ENCODE measurements around the gene CYFIP2. TPM values are rescaled to one million over a fixed set of nuclear protein-coding genes. Genes with fewer than 3 reads are reported as not detected.

The CYFIP2 gene
- total RNA-seq, 2 experiments from 2014 or later: 271 to 287 TPM

DNA sequence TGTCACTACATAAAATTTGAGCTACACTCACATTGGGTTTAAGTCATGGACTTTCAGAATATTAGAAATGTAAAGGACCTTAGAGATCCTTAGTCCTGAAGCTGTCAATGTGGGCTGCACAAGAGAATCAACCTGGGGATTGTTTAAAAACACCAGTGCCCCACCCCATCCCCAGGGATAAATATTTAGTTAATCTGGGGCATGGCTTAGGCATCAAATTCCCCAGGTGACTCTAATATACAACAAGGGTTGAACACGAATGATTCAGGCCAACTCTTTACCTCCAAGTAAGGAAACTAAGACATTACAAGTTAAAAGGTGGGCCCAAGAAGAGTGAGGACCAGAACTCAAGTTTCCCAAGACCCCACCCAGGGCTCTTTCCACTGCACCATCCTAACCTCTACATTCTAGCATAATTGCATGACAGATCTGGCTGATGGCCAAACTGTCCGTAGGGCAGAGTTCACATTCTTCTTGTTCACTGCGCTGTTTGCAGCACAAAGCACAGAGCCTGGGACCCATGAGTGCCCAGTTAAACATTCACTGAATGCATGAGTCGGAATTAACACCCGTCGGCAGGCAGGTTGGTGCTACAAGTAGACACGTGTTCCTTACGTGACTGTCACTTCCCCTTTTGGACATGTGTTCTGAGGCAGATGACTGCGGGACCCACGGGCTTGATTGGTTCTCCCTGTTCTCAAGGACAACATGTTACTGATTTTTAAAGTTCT lies 25.2 kb downstream of the CYFIP2 start:
- H3K9me3 ChIP-seq (ENCODE audit: control insufficient read depth in 1 of 2, insufficient read depth in 1 of 2, low read length in 2 of 2): no peaks in the 10 kb centered on the region
- peak overlapping the region in 1 of 2 donors; percentile 29 for H3K27ac ChIP-seq (ENCODE audit: low read depth in 1 of 2, low read length in 2 of 2)
- no peaks in the 10 kb centered on the region for H3K27me3 ChIP-seq (ENCODE audit: control insufficient read depth in 1 of 2, insufficient read depth in 2 of 2, low read length in 2 of 2)
- DNase-seq (peak in 3 of 14 experiments; percentile 23 to 56 (median 38)), ATAC-seq (ENCODE audit: poor library complexity) (no peak)
- Mint-ChIP-seq H3K27ac (peak overlapping the region; percentile 87), H3K36me3 (ENCODE audit: low read depth) (peaks cover 97% of the 10 kb centered on the region), H3K9me3 (no peaks in the 10 kb centered on the region), H3K4me1 (ENCODE audit: low read depth) (peaks cover 75% of the 10 kb centered on the region), H3K4me3 (no peak overlapping the region), H3K27me3 (no peaks in the 10 kb centered on the region)
- intact Hi-C loops (cut with DNase I, micrococcal nuclease): no loop called here
- H3K4me1 ChIP-seq (ENCODE audit: insufficient read depth, low read length): peaks cover 48% of the 10 kb centered on the region
- TF ChIP-seq, protein P1, sequence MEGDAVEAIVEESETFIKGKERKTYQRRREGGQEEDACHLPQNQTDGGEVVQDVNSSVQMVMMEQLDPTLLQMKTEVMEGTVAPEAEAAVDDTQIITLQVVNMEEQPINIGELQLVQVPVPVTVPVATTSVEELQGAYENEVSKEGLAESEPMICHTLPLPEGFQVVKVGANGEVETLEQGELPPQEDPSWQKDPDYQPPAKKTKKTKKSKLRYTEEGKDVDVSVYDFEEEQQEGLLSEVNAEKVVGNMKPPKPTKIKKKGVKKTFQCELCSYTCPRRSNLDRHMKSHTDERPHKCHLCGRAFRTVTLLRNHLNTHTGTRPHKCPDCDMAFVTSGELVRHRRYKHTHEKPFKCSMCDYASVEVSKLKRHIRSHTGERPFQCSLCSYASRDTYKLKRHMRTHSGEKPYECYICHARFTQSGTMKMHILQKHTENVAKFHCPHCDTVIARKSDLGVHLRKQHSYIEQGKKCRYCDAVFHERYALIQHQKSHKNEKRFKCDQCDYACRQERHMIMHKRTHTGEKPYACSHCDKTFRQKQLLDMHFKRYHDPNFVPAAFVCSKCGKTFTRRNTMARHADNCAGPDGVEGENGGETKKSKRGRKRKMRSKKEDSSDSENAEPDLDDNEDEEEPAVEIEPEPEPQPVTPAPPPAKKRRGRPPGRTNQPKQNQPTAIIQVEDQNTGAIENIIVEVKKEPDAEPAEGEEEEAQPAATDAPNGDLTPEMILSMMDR (IDR thresholded peaks at IDR 0.05): no peak
- ChIA-PET POLR2A (interaction anchor here (1.0 to 6.4 kb wide), 3 partner anchors 13 to 100 kb away, joined by 3 to 48 read pairs (median 9); no protein-coding TSS in a partner anchor), CTCF (no interaction called here)
- no peak overlapping the region for H3K4me3 ChIP-seq (ENCODE audit: low read length)
- peaks cover 98% of the 10 kb centered on the region for H3K36me3 ChIP-seq (ENCODE audit: insufficient read depth, low read length)

DNA sequence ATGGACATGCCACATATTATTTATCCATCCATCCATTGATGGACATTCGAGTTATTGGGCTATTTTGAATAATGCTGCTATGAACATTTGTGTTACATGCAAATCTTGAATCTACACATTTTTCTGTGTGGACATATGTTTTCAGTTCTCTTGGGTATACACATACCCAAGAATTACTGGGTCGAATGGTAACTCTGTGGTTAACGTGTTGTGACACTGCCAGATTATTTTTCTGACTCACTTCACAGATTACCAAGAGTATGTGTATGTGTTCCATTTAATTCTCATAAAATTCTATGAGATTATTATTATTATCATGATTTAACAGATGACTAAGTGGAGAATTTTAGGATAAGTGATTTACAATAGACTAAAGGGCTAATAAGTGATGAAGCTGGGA lies 26.7 kb downstream of the CYFIP2 start:
- Histone ChIP-seq H3K27me3 (ENCODE audit: control insufficient read depth in 1 of 2, insufficient read depth in 2 of 2, low read length in 2 of 2) (no peaks in the 10 kb centered on the region), H3K4me3 (ENCODE audit: low read length) (no peak overlapping the region), H3K4me1 (ENCODE audit: insufficient read depth, low read length) (peaks cover 40% of the 10 kb centered on the region), H3K27ac (ENCODE audit: low read depth in 1 of 2, low read length in 2 of 2) (no peak overlapping the region), H3K9me3 (ENCODE audit: control insufficient read depth in 1 of 2, insufficient read depth in 1 of 2, low read length in 2 of 2) (no peaks in the 10 kb centered on the region), H3K36me3 (ENCODE audit: insufficient read depth, low read length) (peaks cover 98% of the 10 kb centered on the region)
- Mint-ChIP-seq H3K27me3 (no peaks in the 10 kb centered on the region), H3K27ac (peak overlapping the region; percentile 54), H3K4me1 (ENCODE audit: low read depth) (peaks cover 74% of the 10 kb centered on the region), H3K36me3 (ENCODE audit: low read depth) (peaks cover 99% of the 10 kb centered on the region), H3K9me3 (no peaks in the 10 kb centered on the region), H3K4me3 (no peak overlapping the region)
- intact Hi-C loops (cut with DNase I, micrococcal nuclease): no loop called here
- ChIA-PET CTCF (no interaction called here), POLR2A (interaction anchor here (0.8 kb wide), 1 partner anchor 144 kb away, joined by 4 read pairs; no protein-coding TSS in a partner anchor)
- TF ChIP-seq, protein P1 (IDR thresholded peaks at IDR 0.05): no peak
- ATAC-seq (ENCODE audit: poor library complexity) (no peak), DNase-seq (no peak)

DNA sequence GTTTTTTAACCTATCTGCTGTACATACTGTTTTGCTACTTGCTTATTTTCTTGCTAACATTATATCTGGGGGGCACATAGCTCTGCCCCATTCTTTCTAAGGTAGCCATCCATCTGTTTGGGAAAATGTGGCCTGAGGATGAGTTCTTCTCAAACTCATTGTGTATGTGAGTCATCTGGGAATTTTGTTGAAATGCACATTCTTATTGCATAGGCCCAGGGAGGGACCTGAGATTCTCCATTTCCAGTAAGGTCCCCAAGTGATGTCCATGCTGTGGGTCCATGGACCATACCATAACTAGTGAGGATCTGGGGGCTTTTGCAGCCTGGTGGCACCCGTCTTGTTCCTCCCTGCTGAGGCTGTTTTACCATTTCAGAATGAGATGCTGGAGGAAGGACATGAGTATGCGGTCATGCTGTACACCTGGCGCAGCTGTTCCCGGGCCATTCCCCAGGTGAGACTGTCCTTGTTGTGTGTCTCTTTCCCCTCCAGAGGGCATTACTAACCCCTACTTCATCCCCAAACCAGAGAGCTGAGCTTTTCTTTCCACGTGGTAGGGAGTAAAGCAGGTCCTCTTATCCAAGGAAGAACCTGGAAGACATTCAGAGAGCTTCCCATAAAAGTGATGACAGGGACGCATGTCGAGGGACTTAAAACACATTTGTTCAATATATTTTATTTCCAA lies 28.6 kb downstream of the CYFIP2 start:
- TF ChIP-seq, protein P1 (IDR thresholded peaks at IDR 0.05): no peak
- no peak overlapping the region for H3K4me3 ChIP-seq (ENCODE audit: low read length)
- H3K9me3 ChIP-seq (ENCODE audit: control insufficient read depth in 1 of 2, insufficient read depth in 1 of 2, low read length in 2 of 2): no peaks in the 10 kb centered on the region
- peaks cover 21% of the 10 kb centered on the region for H3K4me1 ChIP-seq (ENCODE audit: insufficient read depth, low read length)
- H3K27ac ChIP-seq (ENCODE audit: low read depth in 1 of 2, low read length in 2 of 2): peak overlapping the region; percentile 18 to 50
- Mint-ChIP-seq H3K9me3 (no peaks in the 10 kb centered on the region), H3K4me1 (ENCODE audit: low read depth) (peaks cover 59% of the 10 kb centered on the region), H3K4me3 (no peak overlapping the region), H3K27me3 (no peaks in the 10 kb centered on the region), H3K27ac (peak overlapping the region; percentile 54), H3K36me3 (ENCODE audit: low read depth) (peaks cover 99% of the 10 kb centered on the region)
- H3K27me3 ChIP-seq (ENCODE audit: control insufficient read depth in 1 of 2, insufficient read depth in 2 of 2, low read length in 2 of 2): no peaks in the 10 kb centered on the region
- ChIA-PET POLR2A (interaction anchor here (0.9 to 1.5 kb wide), 2 partner anchors 9 to 34 kb away, joined by 3 to 6 read pairs; no protein-coding TSS in a partner anchor), CTCF (interaction anchor here (0.7 to 0.9 kb wide), 2 partner anchors 29 to 39 kb away, joined by 3 read pairs; partner anchors contain the start of gene CYFIP2)
- no peak for DNase-seq
- intact Hi-C loops (cut with DNase I, micrococcal nuclease): no loop called here
- peaks cover 98% of the 10 kb centered on the region for H3K36me3 ChIP-seq (ENCODE audit: insufficient read depth, low read length)
- peak; percentile 12 for ATAC-seq (ENCODE audit: poor library complexity)

Data from CD4-positive, alpha-beta T cell (primary cell).